GM12865 (cell line): ENCODE results near the gene TMEM11.
A peak's percentile ranks its signal among the peaks of the same experiment; 100 is the strongest.

Experiments
- DNase-seq: peaks from one replicate; pipeline ENCODE4 v3.0.0; 2010; ENCODE audit warnings: low read depth
- H3K4me3 ChIP-seq: 2 replicates; pipeline ENCODE4 v1.5.1; 2011; ENCODE audit warnings: mild to moderate bottlenecking, low read depth, low read length, control low read depth
- CTCF ChIP-seq: IDR thresholded peaks from 2 replicates; pipeline ENCODE4 v1.5.1; 2011; ENCODE audit warnings: low read length, control low read depth, low read depth, inconsistent platforms; ENCODE audit not compliant: insufficient read depth; ENCODE audit errors: missing control alignments

The TMEM11 gene

GRCh38 chr17:21241564-21241963 is 27.6 kb upstream of the TMEM11 start:
- no peak overlapping the region for H3K4me3 ChIP-seq
- DNase-seq, result no peak
- TF ChIP-seq CTCF, result no peak

- no peak for DNase-seq
- H3K4me3 ChIP-seq, result no peak overlapping the region
- no peak for TF ChIP-seq CTCF
These were observed 26.6 kb upstream of the TMEM11 start for GRCh38 chr17:21240369-21241055.

GRCh38 chr17:21239680-21240368 is 25.9 kb upstream of the TMEM11 start:
- H3K4me3 ChIP-seq, result no peak overlapping the region
- TF ChIP-seq CTCF, result peak; percentile 45
- peak; percentile 35 for DNase-seq

- DNase-seq, result no peak
- no peak overlapping the region for H3K4me3 ChIP-seq
- TF ChIP-seq CTCF, result no peak
These were observed 22.0 kb upstream of the TMEM11 start for GRCh38 chr17:21235921-21236320.

GRCh38 chr17:21233581-21234347 is 19.8 kb upstream of the TMEM11 start:
- no peak for DNase-seq
- TF ChIP-seq CTCF, result no peak
- no peak overlapping the region for H3K4me3 ChIP-seq

- H3K4me3 ChIP-seq, result no peak overlapping the region
- no peak for TF ChIP-seq CTCF
- DNase-seq, result no peak
These were observed 18.2 kb upstream of the TMEM11 start for GRCh38 chr17:21232033-21232749.
